Effector memory CD4-positive, alpha-beta T cell (primary cell): ENCODE results near the gene IDI1.
"Not testable (repeated sequence)": the region's sequence is repeated elsewhere in the genome, so short reads cannot be mapped to it uniquely, and the experiment has no call there.

Experiments
- DNase-seq, 3 donors: peaks; one replicate each; pipeline ENCODE4 v3.0.0-alpha.2; 2020
- H3K27ac ChIP-seq: 2 replicates; pipeline ENCODE4 v1.7.0; 2013; ENCODE audit warnings: mild to moderate bottlenecking, low read length, moderate library complexity; ENCODE audit not compliant: insufficient read depth, poor library complexity, severe bottlenecking
- H3K27me3 ChIP-seq: replicated peaks from 2 replicates; pipeline ENCODE4 v1.7.0; 2013; ENCODE audit warnings: mild to moderate bottlenecking, low read length; ENCODE audit not compliant: insufficient read depth, control insufficient read depth, poor library complexity, severe bottlenecking
- H3K36me3 ChIP-seq: 2 replicates; pipeline ENCODE4 v1.7.0; 2013; ENCODE audit warnings: mild to moderate bottlenecking, low read length, moderate library complexity; ENCODE audit not compliant: control insufficient read depth, insufficient read depth
- H3K4me1 ChIP-seq: 2 replicates; pipeline ENCODE4 v1.7.0; 2013; ENCODE audit warnings: low read length, mild to moderate bottlenecking; ENCODE audit not compliant: control insufficient read depth, insufficient read depth, poor library complexity, severe bottlenecking
- H3K4me3 ChIP-seq: 2 replicates; pipeline ENCODE4 v1.7.0; 2013; ENCODE audit warnings: low read length, low read depth, mild to moderate bottlenecking; ENCODE audit not compliant: insufficient read depth, poor library complexity, severe bottlenecking
- H3K9me3 ChIP-seq: 2 replicates; pipeline ENCODE4 v1.7.0; 2013; ENCODE audit warnings: mild to moderate bottlenecking, low read length, moderate library complexity; ENCODE audit not compliant: control insufficient read depth

IDI1 gene

DNA sequence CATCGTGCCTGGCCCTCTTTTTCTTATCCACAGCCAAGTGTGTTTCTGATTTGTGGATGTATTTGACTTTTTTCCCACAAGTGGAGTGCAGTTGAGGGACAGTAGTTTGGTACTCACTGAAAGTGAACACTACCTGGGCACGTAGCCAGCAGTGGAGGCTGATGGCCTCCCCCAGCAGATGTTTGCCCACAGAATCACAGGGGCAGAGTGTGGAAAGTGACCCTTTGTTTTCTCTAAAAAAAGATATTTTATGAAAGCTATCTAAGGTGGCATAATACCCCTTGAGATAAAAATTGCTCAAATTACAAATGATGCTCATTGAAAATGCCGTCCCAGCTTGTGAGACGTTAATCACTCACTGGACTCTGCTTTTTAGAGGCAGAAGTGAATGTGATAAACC, 36.3 kb upstream of the IDI1 start:
- Histone ChIP-seq H3K27me3 (no peaks in the 10 kb centered on the region), H3K4me1 (no peaks in the 10 kb centered on the region), H3K36me3 (peaks cover 76% of the 10 kb centered on the region), H3K4me3 (no peak overlapping the region), H3K27ac (no peak overlapping the region), H3K9me3 (no peaks in the 10 kb centered on the region)
- DNase-seq: no peak

DNA sequence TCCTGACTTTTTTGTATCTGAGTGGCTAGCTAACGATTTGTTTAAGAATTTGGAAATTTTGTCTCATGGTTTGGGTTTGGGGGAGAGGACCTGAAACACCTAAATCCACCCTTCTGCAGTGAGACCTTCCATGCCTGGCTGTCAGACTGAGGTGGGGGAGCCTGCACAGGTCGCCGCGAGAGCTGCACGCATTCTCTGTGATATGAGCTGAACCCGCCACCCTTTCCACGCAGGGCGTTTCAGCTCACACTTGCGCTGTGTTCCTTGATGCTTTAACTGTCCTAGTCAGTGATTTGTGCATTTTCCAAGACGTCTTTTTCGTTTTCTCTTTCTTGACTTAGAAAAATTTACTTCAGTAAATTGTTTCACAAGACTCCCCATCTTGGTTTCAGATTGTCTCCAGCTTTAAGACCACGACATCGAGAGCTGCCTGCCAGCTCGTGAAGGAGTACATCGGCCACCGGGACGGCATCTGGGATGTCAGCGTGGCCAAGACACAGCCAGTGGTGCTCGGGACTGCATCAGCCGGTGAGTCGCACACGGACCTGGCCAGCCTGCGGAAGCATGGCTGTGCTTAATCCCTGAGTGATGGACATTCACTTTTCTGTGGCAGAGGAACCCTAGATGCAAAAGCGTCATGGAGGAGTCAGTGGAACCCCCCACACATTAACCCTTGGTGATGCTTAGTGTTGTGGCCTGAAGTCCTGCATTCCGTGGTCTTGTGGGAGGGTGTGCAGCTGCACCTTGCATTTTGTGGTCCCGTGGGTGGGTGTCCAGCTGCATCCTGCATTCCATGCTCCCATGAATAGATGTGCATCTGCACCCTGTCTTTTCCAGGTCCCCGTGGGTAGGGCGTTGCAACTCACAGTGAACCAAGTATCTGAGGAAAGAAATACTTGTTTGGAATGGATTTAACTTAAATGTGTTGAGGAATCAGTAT, 35.4 kb upstream of the IDI1 start:
- H3K36me3 ChIP-seq: peaks cover 78% of the 10 kb centered on the region
- no peak for DNase-seq

DNA sequence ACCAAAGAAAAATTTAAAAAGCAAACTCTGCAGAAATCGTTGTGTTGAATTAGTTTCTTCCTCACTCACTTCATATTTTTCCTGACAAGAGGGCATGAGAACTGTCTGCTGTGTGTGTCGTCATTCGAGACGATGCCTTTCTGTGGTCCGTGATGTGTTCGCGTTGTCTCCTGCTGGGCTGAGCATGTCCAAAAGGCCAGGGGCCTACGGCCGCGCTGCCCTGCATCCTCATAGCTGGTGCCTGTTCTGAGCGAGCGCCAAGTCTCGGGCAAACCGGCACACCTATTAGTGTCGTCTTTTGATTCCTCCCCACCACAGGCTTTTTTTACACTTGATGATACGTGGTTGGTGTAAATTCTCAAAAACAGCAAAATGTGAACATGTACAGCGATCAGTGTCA, 34.7 kb upstream of the IDI1 start:
- Histone ChIP-seq H3K27me3 (no peaks in the 10 kb centered on the region), H3K27ac (no peak overlapping the region), H3K9me3 (no peaks in the 10 kb centered on the region), H3K4me3 (no peak overlapping the region), H3K36me3 (peaks cover 73% of the 10 kb centered on the region), H3K4me1 (no peaks in the 10 kb centered on the region)
- DNase-seq: no peak

More for the DNA sequence above, 35.4 kb upstream of the IDI1 start:
- Histone ChIP-seq H3K27me3 (no peaks in the 10 kb centered on the region), H3K9me3 (no peaks in the 10 kb centered on the region), H3K27ac (no peak overlapping the region), H3K4me3 (no peak overlapping the region), H3K4me1 (no peaks in the 10 kb centered on the region)

DNA sequence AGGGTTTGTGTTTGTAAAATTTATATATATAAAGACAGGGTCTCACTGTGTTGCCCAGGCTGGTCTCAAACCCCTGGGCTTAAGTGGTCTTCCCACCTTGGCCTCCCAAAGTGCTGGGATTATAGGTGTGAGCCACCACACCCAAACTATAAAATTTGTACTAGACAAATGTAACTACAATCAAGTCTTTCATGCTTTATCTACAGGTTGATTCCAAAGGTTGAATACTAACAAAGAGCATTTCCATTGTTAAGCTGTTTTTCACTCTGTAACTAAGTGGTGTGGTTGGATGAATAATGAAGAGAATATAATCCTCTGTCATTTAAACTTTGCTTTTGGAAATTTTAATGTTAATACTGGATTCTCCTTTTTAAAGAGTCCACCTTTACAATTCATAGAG, 29.7 kb upstream of the IDI1 start:
- no peak overlapping the region for H3K4me3 ChIP-seq
- H3K27ac ChIP-seq: no peak overlapping the region
- DNase-seq: no peak
- H3K36me3 ChIP-seq: peaks cover 50% of the 10 kb centered on the region
- no peaks in the 10 kb centered on the region for H3K9me3 ChIP-seq
- H3K27me3 ChIP-seq: no peaks in the 10 kb centered on the region
- H3K4me1 ChIP-seq: no peaks in the 10 kb centered on the region

DNA sequence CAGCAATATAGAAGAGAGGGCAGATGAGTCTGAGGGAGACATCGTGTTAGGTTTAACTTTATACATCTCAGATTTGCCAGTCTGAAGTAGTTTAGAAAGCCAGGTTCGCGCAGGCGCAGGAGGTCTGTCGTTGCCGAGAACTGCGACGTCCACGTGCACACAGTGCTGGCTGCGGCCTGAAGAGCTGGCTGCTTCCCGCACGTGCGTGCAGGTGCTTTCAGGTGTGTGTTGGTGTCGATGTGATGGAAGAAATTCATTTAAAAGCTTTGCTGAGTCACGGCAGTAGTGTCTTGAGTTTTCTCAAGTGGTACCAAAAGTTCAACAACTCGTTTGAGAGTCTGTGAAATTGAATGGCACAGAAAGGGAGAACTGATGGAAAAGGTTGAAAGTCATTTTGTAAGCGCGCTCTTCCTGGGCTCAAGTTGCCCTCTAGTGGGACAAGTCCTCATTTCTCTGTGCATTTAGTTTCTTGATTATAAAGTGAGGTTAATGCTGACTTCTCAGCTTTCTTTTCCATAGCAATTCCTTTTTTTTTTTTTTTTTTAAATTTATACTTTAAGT, 25.9 kb upstream of the IDI1 start:
- no peak overlapping the region for H3K4me3 ChIP-seq
- no peak for DNase-seq
- H3K27me3 ChIP-seq: no peaks in the 10 kb centered on the region
- no peak overlapping the region for H3K27ac ChIP-seq
- no peaks in the 10 kb centered on the region for H3K4me1 ChIP-seq
- no peaks in the 10 kb centered on the region for H3K9me3 ChIP-seq
- H3K36me3 ChIP-seq: peaks cover 29% of the 10 kb centered on the region

DNA sequence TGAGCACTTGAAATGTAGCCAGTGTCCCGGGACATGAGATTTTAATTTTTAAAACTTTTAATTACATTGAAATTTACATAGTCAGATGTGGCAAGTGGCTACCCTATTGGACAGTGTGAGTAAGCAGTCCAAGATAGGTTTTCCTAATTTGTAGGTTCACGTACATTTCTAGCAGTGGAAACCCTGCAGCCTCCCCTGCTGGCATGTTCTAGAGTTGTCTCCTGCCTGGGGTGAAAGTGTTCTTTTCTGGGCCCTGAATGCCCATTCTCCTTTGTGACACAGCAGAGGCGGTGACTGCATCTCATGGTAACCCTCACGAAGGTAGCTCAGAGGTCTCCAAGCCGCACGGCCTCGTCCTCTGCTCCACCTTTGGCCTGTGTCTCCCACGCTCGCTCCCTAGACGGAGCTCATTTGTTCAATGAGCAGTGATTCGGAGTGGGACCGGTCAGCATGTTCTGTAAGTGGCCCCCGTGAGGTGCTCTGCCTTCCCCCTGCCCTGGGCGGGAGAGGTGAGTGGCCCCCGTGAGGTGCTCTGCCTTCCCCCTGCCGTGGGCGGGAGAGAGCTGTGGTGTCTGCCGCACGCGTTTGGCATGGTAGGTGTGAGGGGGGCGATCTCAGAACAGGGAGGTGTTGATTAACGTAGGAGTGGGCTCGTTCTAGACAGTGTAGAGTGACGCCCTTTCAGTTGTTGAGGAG, 25.3 kb upstream of the IDI1 start:
- Histone ChIP-seq H3K27ac (no peak overlapping the region), H3K9me3 (no peaks in the 10 kb centered on the region), H3K36me3 (peaks cover 25% of the 10 kb centered on the region), H3K27me3 (no peaks in the 10 kb centered on the region), H3K4me1 (no peaks in the 10 kb centered on the region), H3K4me3 (no peak overlapping the region)
- no peak for DNase-seq

DNA sequence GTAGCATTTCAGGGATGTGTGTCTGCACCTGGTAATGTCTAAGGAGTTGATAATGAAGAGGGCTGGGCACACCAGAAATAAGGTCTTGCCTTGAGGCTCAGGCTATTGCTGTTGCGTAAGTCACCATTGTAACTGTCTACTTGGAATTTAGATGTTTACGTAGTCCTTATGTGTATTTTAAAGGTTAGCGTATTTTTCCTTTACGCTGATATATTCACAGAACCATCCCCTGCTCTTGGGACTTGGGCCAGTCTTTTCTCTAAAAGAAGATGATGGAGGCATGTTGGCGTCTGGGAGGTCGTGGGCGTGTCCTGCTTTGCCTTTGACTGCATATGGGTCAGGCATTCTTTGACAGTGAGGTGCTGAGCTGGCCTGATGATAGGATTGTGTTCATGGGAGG, 22.0 kb upstream of the IDI1 start:
- Histone ChIP-seq H3K27me3 (no peaks in the 10 kb centered on the region), H3K4me3 (no peak overlapping the region), H3K27ac (no peak overlapping the region), H3K9me3 (no peaks in the 10 kb centered on the region), H3K4me1 (no peaks in the 10 kb centered on the region), H3K36me3 (peaks cover 15% of the 10 kb centered on the region)
- DNase-seq: no peak

DNA sequence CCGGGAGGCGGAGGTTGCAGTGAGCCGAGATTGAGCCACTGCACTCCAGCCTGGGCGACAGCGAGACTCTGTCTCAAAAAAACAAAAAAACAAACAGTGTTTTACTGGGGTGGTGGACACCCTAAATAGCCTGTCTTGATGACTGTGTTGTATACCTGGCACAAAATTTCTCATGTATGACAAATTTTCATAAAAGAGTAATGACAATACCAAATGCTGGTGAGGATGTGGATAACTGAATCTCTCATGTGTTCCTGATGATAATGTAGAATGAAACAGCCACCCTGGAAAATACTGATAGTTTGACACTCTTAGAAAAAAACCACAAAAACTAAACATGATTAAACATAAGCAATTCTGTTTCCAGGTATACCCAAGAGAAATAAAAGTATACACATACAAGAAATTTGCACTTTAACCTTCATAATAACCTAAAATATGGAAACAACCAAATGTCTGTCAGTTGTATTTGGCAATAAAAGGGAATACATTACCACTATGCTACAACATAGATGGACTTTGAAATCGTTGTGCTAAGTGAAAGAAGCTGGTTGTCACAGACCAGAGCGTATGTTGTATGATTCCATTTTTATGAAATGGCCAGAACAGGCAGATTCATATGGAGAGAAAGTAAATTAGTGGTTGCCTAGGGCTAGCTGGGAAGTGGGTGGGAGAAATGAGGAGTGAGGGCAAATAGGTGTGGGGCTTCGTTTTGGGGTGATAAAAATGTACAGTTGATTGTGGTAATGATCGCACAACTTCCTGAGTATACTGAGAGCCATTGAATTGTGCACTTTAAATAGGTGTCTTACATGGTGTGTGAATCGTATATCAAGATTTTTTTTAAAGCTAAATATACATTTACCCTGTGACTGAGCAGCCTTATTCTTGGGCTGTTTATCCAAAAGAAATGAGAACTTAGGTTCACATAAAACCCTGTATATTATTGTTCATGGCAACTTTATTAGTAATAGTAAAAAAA, 19.8 kb upstream of the IDI1 start:
- DNase-seq: no peak
- H3K9me3 ChIP-seq: no peaks in the 10 kb centered on the region
- H3K27me3 ChIP-seq: no peaks in the 10 kb centered on the region
- peaks cover 5% of the 10 kb centered on the region for H3K4me1 ChIP-seq
- H3K4me3 ChIP-seq: no peak overlapping the region
- H3K36me3 ChIP-seq: peaks cover 10% of the 10 kb centered on the region
- no peak overlapping the region for H3K27ac ChIP-seq

DNA sequence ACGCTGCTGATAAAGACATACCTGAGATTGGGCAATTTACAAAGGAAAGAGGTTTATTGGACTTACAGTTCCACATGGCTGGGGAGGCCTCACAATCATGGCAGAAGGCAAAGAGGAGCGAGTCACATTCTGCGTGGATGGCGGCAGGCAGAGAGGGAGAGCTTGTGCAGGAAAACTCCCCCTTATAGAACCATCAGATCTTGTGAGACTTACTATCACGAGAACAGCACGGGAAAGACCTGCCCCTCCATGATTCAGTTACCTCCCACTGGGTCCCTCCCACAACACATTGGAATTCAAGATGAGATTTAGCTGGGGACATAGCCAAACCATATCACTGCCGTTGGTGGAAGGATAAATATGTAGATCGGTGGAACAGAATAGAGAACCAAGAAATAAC, 17.8 kb upstream of the IDI1 start:
- not testable (repeated sequence) for DNase-seq, H3K4me3 ChIP-seq, H3K9me3 ChIP-seq, H3K36me3 ChIP-seq, H3K27ac ChIP-seq, H3K27me3 ChIP-seq
- H3K4me1 ChIP-seq: peaks cover 24% of the 10 kb centered on the region
